Lower leg skin (tissue), 3 donors: ENCODE results near the gene NLGN4X.

Experiments
- CTCF ChIP-seq, 3 donors: fragments of 450-650 bp; IDR thresholded peaks; one replicate each; pipeline ENCODE4 v1.5.1; 2016; ENCODE audit warnings: antibody characterized with exemption in 3 of 3, mild to moderate bottlenecking in 3 of 3, moderate library complexity in 2 of 3
- POLR2A ChIP-seq, 2 donors: fragments of 450-650 bp; IDR thresholded peaks; one replicate each; pipeline ENCODE4 v1.6.1; 2016 to 2017; ENCODE audit warnings: antibody characterized with exemption in 2 of 2, mild to moderate bottlenecking in 1 of 2, moderate library complexity in 1 of 2

GRCh38 chrX:5916945-5917344, 311.7 kb downstream of the NLGN4X start:
- no peak for TF ChIP-seq CTCF (IDR thresholded peaks at IDR 0.05)
- TF ChIP-seq POLR2A (IDR thresholded peaks at IDR 0.05): no peak
